Activated naive CD8-positive, alpha-beta T cell treated with anti-CD3 and anti-CD28 coated beads, Interleukin-2, amount 10 ng/mL, durations not matched to agents 7 days and 5 days (primary cell): ENCODE measurements around the gene WASF3. TPM values are rescaled to one million over a fixed set of nuclear protein-coding genes. Genes with fewer than 3 reads are reported as not detected.
A peak's percentile ranks its signal among the peaks of the same experiment; 100 is the strongest.

Source experiments
- ATAC-seq: fragments of 150-1000 bp; cut with Tn5 transposase; one replicate; pipeline ENCODE4 v1.10.0; 2021; ENCODE audit warnings: low read depth, moderate library complexity
- POLR2A ChIA-PET: fragments of 350-600 bp; sonication (Branson Sonifier 250); formaldehyde crosslinking; loops from one replicate; lab custom pipeline; 2021; ENCODE audit warnings: antibody characterized with exemption; lab: Charles Lee
- DNase-seq: peaks from one replicate; pipeline ENCODE4 v3.0.0; 2021
- H3K27ac Mint-ChIP-seq: one replicate; pipeline ENCODE4 v1.8.0; 2022; ENCODE audit warnings: mild to moderate bottlenecking, mixed read lengths
- H3K27me3 Mint-ChIP-seq: one replicate; pipeline ENCODE4 v1.8.0; 2022; ENCODE audit warnings: mild to moderate bottlenecking, moderate library complexity, mixed read lengths
- H3K36me3 Mint-ChIP-seq: one replicate; pipeline ENCODE4 v1.8.0; 2021; ENCODE audit warnings: mild to moderate bottlenecking, mixed read lengths
- H3K4me1 Mint-ChIP-seq: one replicate; pipeline ENCODE4 v1.8.0; 2021; ENCODE audit warnings: mixed read lengths
- H3K4me3 Mint-ChIP-seq: one replicate; pipeline ENCODE4 v1.8.0; 2022; ENCODE audit warnings: mild to moderate bottlenecking, moderate library complexity, mixed read lengths
- H3K9me3 Mint-ChIP-seq: one replicate; pipeline ENCODE4 v1.8.0; 2021; ENCODE audit warnings: mixed read lengths
- total RNA-seq, 2 experiments: library from RNA; stranded (reverse); gene quantifications; one replicate each; pipeline ENCODE4 v1.2.3, GENCODE V29; 2021

The WASF3 gene
- total RNA-seq, 2 experiments from 2014 or later, result not detected

DNA sequence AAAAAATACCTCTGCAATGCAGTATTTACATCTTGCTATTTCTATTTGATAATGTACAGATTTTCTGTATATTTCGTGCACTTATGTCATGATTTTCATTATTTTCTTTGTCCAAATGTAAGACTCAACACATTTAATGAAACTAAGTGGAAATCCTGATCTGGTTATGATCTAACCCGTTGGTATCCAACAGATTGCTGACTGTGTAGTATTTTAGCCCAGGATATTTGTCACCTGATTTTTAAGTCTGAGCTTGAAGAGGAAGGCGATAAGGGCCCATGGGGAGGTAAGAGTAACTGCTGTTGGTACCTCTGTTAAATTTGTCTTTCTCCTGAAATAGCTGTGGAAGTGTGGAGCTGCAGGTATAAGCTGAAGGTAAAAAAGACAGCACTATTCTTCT, 45.3 kb downstream of the WASF3 start:
- Mint-ChIP-seq H3K9me3 (peaks cover 3% of the 10 kb centered on the region), H3K27ac (no peak overlapping the region), H3K4me3 (no peak overlapping the region), H3K4me1 (peaks cover 12% of the 10 kb centered on the region), H3K27me3 (peaks cover 12% of the 10 kb centered on the region), H3K36me3 (no peaks in the 10 kb centered on the region)
- ATAC-seq, result no peak
- DNase-seq, result no peak
- POLR2A ChIA-PET, result no interaction called here

DNA sequence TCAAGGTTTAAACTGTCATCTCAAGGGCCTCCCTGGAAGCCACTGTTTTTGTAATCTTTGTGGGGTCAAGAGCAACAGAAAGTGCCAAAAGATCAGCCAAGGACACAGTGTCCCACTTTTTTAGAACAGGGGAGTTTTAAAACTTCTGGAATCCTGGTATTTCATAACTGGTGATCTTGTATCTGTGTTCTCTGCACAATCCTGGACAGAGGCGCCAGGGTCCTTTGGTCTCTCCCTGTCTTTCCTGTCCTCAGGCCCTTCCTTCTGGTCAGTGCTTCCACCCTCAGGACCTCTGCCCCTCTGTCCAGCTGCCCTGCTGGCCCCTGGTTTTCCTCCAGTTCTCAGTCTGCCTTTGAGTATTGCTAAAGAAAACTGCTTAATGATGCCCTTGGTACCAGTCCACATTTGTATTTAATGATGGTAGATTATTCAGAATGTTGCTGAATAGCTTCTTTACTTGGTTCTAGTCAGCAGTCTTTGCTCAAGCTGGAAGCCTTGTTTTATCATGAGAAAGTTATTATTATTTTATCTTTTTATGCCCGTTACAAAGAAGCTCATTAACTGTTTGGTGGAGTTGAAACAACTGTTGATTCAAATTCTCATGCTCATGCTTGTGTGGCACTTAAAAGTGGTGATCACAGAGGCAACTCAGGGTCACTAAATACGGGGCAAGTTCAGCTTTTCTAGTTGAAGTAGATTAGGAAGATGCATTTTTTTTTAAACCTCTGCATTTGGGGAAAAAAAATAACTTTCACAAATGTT, 47.5 kb downstream of the WASF3 start:
- Mint-ChIP-seq H3K4me1 (peaks cover 12% of the 10 kb centered on the region), H3K9me3 (no peaks in the 10 kb centered on the region), H3K27me3 (peaks cover 12% of the 10 kb centered on the region), H3K27ac (no peak overlapping the region), H3K4me3 (no peak overlapping the region), H3K36me3 (no peaks in the 10 kb centered on the region)
- no peak for DNase-seq
- POLR2A ChIA-PET, result no interaction called here
- ATAC-seq, result no peak

DNA sequence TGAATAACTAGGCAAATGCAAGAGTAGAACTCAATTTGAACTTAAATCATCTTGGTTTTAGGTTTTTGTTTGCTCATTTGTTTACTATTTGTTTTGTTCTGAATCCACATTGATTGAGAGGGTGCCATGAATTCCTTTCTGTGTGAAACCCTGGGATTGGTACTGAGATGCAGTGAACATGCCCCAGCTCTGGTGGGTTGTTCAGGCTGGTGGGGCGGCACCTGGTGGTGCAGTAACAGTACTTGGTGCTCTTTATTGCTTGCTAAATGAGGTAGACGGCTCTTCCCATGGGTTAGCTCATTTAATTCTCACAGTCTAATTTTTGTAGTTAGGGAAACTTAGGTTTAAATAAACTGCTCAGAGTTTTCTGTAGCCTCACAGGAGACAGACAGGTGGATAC, 48.4 kb downstream of the WASF3 start:
- Mint-ChIP-seq H3K36me3 (no peaks in the 10 kb centered on the region), H3K27me3 (peaks cover 14% of the 10 kb centered on the region), H3K4me3 (no peak overlapping the region), H3K9me3 (no peaks in the 10 kb centered on the region), H3K4me1 (peaks cover 12% of the 10 kb centered on the region), H3K27ac (no peak overlapping the region)
- DNase-seq (no peak), ATAC-seq (no peak)
- POLR2A ChIA-PET, result no interaction called here

DNA sequence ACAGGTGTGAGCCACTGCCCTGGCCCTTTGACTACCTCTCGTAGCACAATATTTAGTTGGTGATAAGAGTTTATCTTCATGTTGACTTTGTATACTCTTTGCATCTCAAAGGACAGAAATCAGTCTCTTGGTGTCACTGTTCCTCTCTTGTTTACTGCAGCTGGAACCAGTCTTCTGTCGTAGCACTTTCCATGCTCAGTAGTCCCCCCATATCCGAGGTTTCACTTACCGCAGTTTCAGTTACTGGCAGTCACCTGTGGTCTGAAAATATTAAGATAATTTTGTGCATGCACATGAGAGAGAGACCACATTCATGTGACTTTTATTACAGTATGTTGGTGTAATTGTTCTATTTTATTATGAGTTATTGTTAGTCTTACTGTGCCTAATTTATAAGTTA, 49.1 kb downstream of the WASF3 start:
- H3K4me3 Mint-ChIP-seq, result no peak overlapping the region
- peaks cover 7% of the 10 kb centered on the region for H3K4me1 Mint-ChIP-seq
- no peak overlapping the region for H3K27ac Mint-ChIP-seq
- POLR2A ChIA-PET, result no interaction called here
- peaks cover 16% of the 10 kb centered on the region for H3K27me3 Mint-ChIP-seq
- DNase-seq (no peak), ATAC-seq (no peak)
- no peaks in the 10 kb centered on the region for H3K36me3 Mint-ChIP-seq
- H3K9me3 Mint-ChIP-seq, result no peaks in the 10 kb centered on the region

DNA sequence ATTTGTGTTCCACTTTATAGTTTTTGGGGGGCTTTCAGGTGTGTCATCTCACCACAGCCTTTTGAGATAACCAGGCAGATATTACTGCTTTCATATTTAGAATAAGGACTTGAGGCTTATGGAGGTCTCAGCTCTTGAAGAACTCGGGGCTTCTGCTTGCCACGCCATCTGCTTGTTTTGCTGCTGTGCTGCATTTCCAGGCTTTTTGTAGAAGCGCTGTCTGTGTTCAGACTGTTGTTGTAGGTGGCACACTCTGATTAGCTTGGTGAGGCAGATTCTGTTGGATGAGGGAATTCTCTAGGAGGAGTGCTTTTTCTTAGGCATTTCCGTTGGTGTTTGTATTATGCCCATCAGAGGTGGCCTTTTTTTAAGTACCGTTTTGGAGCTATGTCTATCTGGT, 57.2 kb downstream of the WASF3 start:
- Mint-ChIP-seq H3K4me1 (peaks cover 10% of the 10 kb centered on the region), H3K27me3 (peaks cover 26% of the 10 kb centered on the region), H3K36me3 (no peaks in the 10 kb centered on the region), H3K9me3 (no peaks in the 10 kb centered on the region), H3K27ac (no peak overlapping the region), H3K4me3 (no peak overlapping the region)
- POLR2A ChIA-PET, result no interaction called here
- ATAC-seq (no peak), DNase-seq (no peak)

DNA sequence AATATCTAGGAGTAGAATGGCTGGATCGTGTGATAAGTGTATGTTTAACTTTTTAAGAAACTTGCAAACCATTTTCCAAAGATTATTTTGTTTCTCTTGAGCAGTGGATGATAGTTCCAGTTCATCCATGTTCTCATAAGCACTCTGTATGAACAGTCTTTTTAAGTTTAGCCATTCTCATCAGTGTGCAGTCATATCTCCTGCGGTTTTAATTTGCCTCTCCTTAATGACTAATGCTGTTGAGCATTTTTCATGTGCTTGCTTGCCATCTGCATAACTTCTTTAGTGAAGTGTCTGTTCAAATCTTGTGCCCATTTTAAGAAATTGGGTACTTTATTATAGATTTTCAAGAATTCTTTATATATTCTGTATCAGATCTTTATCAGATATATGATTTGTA, 58.6 kb downstream of the WASF3 start:
- no peaks in the 10 kb centered on the region for H3K9me3 Mint-ChIP-seq
- H3K4me1 Mint-ChIP-seq, result peaks cover 10% of the 10 kb centered on the region
- no peak overlapping the region for H3K4me3 Mint-ChIP-seq
- H3K27me3 Mint-ChIP-seq, result peaks cover 26% of the 10 kb centered on the region
- POLR2A ChIA-PET, result no interaction called here
- no peaks in the 10 kb centered on the region for H3K36me3 Mint-ChIP-seq
- no peak for DNase-seq
- H3K27ac Mint-ChIP-seq, result no peak overlapping the region
- ATAC-seq, result no peak

DNA sequence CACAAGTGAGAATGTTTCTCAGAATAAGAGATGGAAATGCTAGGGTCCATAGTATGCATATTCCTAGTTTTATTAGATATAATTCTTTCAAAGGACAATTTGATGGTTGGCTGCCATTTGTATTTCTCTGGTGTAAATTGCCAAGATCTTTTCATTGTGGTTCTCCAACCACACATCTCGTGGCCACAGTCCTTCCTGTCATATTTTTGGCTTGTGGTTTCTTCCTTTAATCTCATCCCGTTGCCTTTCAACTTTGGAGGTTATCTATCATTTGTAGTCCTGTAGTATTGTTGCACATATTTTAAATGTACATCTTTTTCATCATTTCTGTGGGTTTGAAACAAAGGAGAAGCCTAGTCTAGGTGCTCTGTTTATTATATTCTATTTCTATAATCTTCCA, 61.2 kb downstream of the WASF3 start:
- Mint-ChIP-seq H3K27me3 (peaks cover 30% of the 10 kb centered on the region), H3K4me3 (no peak overlapping the region)
- no peak for ATAC-seq

DNA sequence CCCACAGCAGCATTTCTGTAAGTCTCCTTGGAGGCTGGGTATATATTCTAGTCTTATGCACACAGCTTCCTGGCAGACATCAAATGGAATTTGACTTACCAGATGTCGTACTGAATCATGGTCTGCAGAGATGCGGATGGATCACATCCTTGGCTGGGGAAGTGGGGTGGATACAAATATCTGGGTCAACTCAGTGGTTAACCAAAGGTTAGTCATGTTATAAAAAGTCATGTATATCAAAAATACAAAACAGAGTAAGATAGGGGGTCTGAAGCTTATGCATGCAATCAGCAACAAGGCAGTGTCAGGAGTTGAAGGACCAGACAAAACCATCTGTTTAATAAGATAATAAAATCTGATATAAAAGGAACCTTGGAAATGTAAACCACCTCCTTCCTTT, 61.9 kb downstream of the WASF3 start:
- Mint-ChIP-seq H3K9me3 (peaks cover 6% of the 10 kb centered on the region), H3K4me1 (peaks cover 10% of the 10 kb centered on the region), H3K4me3 (no peak overlapping the region), H3K27me3 (peaks cover 30% of the 10 kb centered on the region), H3K36me3 (no peaks in the 10 kb centered on the region), H3K27ac (no peak overlapping the region)
- no peak for ATAC-seq
- no peak for DNase-seq
- POLR2A ChIA-PET, result no interaction called here

More for the DNA sequence above, 61.2 kb downstream of the WASF3 start:
- DNase-seq, result no peak
- no peaks in the 10 kb centered on the region for H3K9me3 Mint-ChIP-seq
- POLR2A ChIA-PET, result no interaction called here
- peak overlapping the region; percentile 30 for H3K27ac Mint-ChIP-seq
- peaks cover 10% of the 10 kb centered on the region for H3K4me1 Mint-ChIP-seq
- H3K36me3 Mint-ChIP-seq, result no peaks in the 10 kb centered on the region

DNA sequence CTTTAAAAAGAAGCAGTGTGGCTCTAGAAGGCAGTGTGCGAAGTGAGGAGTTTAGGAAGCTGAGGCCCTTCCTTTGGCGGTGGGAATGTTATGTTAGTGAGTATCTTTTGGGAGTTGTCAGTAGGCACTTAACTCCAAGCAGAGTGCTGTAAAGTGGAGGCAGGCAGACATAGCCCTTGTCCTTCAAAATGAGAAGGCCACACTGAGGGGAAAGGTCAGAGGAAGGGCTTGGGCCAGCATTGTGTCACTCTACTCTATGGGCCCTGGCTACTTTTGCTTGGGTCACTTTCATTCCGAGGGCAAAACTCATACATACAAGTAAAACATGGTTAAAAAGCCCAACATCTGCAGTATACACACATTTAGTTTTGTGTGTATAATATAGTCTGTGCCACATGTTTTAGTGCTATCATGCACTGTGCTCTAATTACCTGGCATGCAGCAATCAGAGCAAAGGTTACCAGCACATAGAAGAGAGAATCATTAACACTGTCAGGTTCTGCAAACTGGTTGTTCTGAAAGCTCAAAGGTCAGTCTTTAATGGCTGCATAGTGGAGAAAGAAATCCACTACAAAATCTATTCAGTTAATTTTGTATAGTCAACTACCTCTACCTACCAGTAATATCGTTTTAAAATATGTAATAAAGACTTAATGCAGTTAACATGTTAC, 64.4 kb downstream of the WASF3 start:
- POLR2A ChIA-PET, result no interaction called here
- H3K27me3 Mint-ChIP-seq, result peaks cover 19% of the 10 kb centered on the region
- H3K9me3 Mint-ChIP-seq, result peaks cover 6% of the 10 kb centered on the region
- peaks cover 6% of the 10 kb centered on the region for H3K4me1 Mint-ChIP-seq
- no peak for DNase-seq
- ATAC-seq, result no peak
- no peaks in the 10 kb centered on the region for H3K36me3 Mint-ChIP-seq
- no peak overlapping the region for H3K27ac Mint-ChIP-seq
- no peak overlapping the region for H3K4me3 Mint-ChIP-seq

DNA sequence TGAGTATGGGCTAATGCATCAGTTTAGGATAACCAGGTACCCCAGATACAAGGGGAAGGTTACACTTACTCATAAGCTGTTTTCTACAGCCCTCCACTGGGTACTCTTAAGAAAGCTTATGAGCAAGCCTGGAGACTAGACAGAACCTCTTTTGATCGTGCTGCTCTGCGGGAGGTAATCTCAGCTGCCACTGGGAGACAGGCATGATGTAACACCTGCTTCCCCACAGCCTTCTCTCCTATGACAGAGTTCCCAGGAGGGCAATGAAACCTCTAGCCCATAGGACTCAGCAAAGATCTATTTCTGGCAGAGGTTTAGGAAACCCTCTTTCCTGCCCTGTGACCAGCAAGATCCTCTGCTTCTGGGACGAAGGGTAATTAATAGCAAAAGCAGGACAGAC, 65.6 kb downstream of the WASF3 start:
- no peak for DNase-seq
- peaks cover 6% of the 10 kb centered on the region for H3K9me3 Mint-ChIP-seq
- H3K36me3 Mint-ChIP-seq, result no peaks in the 10 kb centered on the region
- peaks cover 14% of the 10 kb centered on the region for H3K27me3 Mint-ChIP-seq
- no peak overlapping the region for H3K4me3 Mint-ChIP-seq
- ATAC-seq, result no peak
- no peak overlapping the region for H3K27ac Mint-ChIP-seq
- POLR2A ChIA-PET, result no interaction called here
- peaks cover 6% of the 10 kb centered on the region for H3K4me1 Mint-ChIP-seq

DNA sequence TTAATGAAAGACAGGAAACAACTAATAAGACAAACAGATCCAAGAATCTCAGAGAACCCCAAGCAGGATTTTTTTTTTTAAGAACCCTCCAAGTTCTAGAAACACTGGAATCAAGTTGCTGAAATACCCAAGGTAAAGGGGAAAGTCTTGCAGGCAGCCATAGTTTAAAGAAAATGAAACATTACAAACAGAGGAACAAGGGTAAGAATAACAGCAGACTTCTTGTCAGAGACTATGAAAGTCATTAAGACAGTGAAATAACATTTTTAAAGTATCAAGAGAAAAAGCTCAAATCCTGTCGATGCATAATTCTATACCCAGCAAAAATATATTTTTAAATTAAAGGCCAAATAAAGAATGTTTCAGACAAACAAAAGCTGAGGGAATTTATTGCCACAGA, 67.1 kb downstream of the WASF3 start:
- no peak overlapping the region for H3K4me3 Mint-ChIP-seq
- H3K36me3 Mint-ChIP-seq, result no peaks in the 10 kb centered on the region
- ATAC-seq, result no peak
- H3K9me3 Mint-ChIP-seq, result peaks cover 6% of the 10 kb centered on the region
- POLR2A ChIA-PET, result no interaction called here
- H3K27me3 Mint-ChIP-seq, result peaks cover 10% of the 10 kb centered on the region
- no peak for DNase-seq
- peaks cover under 1% of the 10 kb centered on the region for H3K4me1 Mint-ChIP-seq
- no peak overlapping the region for H3K27ac Mint-ChIP-seq

DNA sequence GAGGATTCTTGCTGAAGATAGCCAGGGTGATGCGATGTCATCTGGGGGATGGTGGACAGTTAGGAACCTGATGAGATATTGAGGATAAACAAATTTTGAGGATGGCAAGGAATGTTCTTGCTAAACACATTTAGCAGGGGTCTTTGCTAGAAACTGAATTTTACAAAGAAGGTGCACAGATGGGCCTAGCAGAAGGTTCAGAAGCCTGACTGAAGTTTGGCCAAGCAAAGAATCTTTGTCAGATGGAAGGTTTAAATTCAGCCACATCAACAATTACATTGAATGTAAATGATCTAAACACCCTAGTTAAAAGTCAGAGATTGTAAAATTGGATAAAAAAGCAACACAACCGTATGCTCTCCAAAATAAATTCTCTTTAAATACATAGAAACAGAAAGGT, 68.8 kb downstream of the WASF3 start:
- no peak for ATAC-seq
- no peaks in the 10 kb centered on the region for H3K36me3 Mint-ChIP-seq
- peaks cover 6% of the 10 kb centered on the region for H3K9me3 Mint-ChIP-seq
- POLR2A ChIA-PET, result no interaction called here
- DNase-seq, result no peak
- no peak overlapping the region for H3K4me3 Mint-ChIP-seq
- peaks cover 5% of the 10 kb centered on the region for H3K27me3 Mint-ChIP-seq
- H3K27ac Mint-ChIP-seq, result no peak overlapping the region
- H3K4me1 Mint-ChIP-seq, result peaks cover 2% of the 10 kb centered on the region

DNA sequence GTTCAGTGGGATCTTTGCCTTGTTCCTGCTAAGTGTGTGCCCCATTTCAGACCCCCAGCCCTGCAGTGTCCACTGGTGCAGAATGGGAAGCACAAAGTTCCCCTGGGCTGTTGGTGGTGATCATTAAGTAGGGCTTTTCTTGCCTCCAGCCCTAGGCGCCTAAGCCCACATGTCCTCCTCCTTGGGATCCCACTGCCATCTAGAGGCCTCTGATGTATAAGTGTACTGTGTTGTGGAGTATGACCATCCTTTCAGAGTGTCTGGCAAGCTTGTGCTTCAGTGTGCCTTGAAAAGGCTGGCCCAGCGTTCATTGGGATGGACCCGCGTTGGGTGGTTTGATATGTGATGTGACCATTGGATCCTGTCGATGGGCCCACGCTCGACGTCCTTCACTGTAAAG, 71.2 kb downstream of the WASF3 start:
- Mint-ChIP-seq H3K4me3 (no peak overlapping the region), H3K27ac (no peak overlapping the region), H3K9me3 (peaks cover 7% of the 10 kb centered on the region), H3K36me3 (no peaks in the 10 kb centered on the region), H3K4me1 (peaks cover 2% of the 10 kb centered on the region), H3K27me3 (no peaks in the 10 kb centered on the region)
- DNase-seq, result no peak
- POLR2A ChIA-PET, result no interaction called here
- ATAC-seq, result no peak

DNA sequence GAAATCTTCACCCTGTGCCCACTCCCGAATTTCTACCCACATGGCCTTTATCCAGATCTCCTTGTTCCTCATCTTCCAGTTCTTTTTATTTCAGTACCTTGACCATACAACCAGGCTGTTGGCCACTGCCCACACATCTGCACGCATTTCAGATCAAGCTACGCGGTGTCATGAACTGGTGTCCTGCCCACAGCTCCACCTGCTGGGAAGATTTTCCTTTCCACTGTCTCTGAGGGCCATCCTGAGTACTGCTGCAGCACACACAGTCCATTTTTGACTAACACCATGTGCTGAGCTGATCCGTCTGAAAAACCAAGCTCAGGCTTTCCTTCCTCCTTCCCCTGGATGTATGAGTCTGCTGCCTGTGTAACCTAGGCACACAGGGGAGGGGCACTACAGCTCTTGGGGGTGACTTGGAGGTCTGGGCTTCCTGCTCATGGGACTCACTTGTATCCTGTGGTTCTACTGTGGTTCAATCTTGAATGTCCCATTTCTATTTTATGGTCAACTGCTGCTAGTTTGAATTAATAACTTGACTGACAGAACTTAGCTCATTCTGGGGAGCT, 71.9 kb downstream of the WASF3 start:
- peaks cover 2% of the 10 kb centered on the region for H3K4me1 Mint-ChIP-seq
- no peak overlapping the region for H3K4me3 Mint-ChIP-seq
- no peaks in the 10 kb centered on the region for H3K36me3 Mint-ChIP-seq
- H3K27ac Mint-ChIP-seq, result no peak overlapping the region
- POLR2A ChIA-PET, result no interaction called here
- H3K27me3 Mint-ChIP-seq, result no peaks in the 10 kb centered on the region
- peaks cover 2% of the 10 kb centered on the region for H3K9me3 Mint-ChIP-seq
- DNase-seq, result no peak
- no peak for ATAC-seq
